Gastroesophageal sphincter (tissue), 3 donors: ENCODE measurements around the gene EZH1.

Experiments used
- EP300 ChIP-seq: sonication (generic); formaldehyde crosslinking; IDR thresholded peaks from one replicate; pipeline ENCODE4 v1.6.1; 2017; ENCODE audit warnings: antibody characterized with exemption, mild to moderate bottlenecking
- POLR2A ChIP-seq, 2 donors: fragments of 450-650 bp; IDR thresholded peaks; one replicate each; pipeline ENCODE4 v1.6.1; 2017; ENCODE audit warnings: antibody characterized with exemption in 2 of 2, mild to moderate bottlenecking in 2 of 2, moderate library complexity in 1 of 2
- TF ChIP-seq, protein P1 (sequence below), 4 experiments: fragments of 200-600 bp in 2 of 4; fragments of 450-650 bp in 2 of 4; sonication (generic) in 1 of 4; IDR thresholded peaks; one replicate each; pipeline ENCODE4 v1.5.1; 2017 to 2019; ENCODE audit warnings: antibody characterized with exemption in 4 of 4, mild to moderate bottlenecking in 2 of 4, moderate library complexity in 2 of 4

- TF ChIP-seq EP300 (no peak), POLR2A (IDR thresholded peaks at IDR 0.05) (peak; percentile 67 to 68)
- TF ChIP-seq, protein P1, sequence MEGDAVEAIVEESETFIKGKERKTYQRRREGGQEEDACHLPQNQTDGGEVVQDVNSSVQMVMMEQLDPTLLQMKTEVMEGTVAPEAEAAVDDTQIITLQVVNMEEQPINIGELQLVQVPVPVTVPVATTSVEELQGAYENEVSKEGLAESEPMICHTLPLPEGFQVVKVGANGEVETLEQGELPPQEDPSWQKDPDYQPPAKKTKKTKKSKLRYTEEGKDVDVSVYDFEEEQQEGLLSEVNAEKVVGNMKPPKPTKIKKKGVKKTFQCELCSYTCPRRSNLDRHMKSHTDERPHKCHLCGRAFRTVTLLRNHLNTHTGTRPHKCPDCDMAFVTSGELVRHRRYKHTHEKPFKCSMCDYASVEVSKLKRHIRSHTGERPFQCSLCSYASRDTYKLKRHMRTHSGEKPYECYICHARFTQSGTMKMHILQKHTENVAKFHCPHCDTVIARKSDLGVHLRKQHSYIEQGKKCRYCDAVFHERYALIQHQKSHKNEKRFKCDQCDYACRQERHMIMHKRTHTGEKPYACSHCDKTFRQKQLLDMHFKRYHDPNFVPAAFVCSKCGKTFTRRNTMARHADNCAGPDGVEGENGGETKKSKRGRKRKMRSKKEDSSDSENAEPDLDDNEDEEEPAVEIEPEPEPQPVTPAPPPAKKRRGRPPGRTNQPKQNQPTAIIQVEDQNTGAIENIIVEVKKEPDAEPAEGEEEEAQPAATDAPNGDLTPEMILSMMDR (IDR thresholded peaks at IDR 0.05) = no peak
Observed at GRCh38 chr17:42659079-42659931, 85.5 kb downstream of the EZH1 start, which contains the start of gene TUBG2.
